Measurements from ENCODE around the gene GDPD4. TPM values are rescaled to one million over a fixed set of nuclear protein-coding genes. Genes with fewer than 3 reads are reported as not detected.

Gene GDPD4
- polyA plus RNA-seq, 2 of the 4 experiments (the other 2 are of a cell fraction): not detected

DNA sequence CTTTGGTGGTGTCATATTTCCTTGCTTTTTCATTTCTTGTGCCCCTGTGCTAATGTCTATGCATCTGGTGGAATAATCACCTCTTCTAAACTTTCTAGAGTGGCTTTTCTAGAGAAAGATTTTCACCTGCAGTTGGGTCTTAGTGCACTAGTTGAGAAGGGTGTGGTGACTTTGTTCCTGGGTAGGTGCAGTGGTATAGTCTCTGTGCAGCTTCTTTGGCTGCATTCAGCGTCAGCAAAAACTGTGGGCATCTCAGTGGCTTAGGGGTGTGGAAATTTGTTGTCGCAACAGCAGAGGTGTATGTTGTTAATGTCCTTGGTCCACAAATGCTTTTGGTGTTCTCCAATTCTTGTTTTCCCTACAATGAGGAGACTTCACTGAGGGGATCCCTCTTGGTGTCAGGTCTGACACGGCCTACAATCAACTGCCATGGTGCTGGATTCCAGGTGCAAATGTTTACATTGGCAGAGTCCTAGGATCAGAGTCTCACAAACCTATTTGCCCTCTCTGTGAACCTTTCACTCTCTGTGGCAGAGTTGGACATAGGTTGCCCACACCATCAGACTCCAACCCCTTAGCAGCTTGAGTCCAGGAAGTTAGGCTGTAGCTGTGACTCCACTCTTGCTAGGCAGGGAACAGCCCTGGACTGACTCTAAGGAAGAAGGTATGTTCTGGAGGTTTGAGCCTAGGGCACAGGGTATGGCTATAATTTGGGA is 48.8 kb downstream of the GDPD4 start:
- TF ChIP-seq EHF (CRISPR knock-in tag; IDR thresholded peaks at IDR 0.05): no peak
- TF ChIP-seq, protein P1, sequence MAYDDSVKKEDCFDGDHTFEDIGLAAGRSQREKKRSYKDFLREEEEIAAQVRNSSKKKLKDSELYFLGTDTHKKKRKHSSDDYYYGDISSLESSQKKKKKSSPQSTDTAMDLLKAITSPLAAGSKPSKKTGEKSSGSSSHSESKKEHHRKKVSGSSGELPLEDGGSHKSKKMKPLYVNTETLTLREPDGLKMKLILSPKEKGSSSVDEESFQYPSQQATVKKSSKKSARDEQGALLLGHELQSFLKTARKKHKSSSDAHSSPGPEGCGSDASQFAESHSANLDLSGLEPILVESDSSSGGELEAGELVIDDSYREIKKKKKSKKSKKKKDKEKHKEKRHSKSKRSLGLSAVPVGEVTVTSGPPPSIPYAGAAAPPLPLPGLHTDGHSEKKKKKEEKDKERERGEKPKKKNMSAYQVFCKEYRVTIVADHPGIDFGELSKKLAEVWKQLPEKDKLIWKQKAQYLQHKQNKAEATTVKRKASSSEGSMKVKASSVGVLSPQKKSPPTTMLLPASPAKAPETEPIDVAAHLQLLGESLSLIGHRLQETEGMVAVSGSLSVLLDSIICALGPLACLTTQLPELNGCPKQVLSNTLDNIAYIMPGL (CRISPR knock-in tag; IDR thresholded peaks at IDR 0.05; ENCODE audit: borderline replicate concordance): no peak
- no peak for TF ChIP-seq ELK1 (IDR thresholded peaks at IDR 0.05; ENCODE audit: low read depth, low read length)
- no peak for TF ChIP-seq MAX (IDR thresholded peaks at IDR 0.05)
- TF ChIP-seq FOSB (CRISPR knock-in tag; IDR thresholded peaks at IDR 0.05): no peak
- TF ChIP-seq MYC (IDR thresholded peaks at IDR 0.05; ENCODE audit: borderline replicate concordance, low read length): no peak
- 79% methylated on average over 3 of the region's 3 CpGs for WGBS (ENCODE audit: missing lambda C conversion rate)
- no peak overlapping the region for H3K27ac ChIP-seq
- ChIA-PET CTCF (no interaction called here), POLR2A (no interaction called here)
- no peak for DNase-seq (ENCODE audit: low read depth in 1 of 2, low spot score in 1 of 2)
- H3K9me3 ChIP-seq: no peaks in the 10 kb centered on the region
- FAIRE-seq: no peak
- H3K4me3 ChIP-seq: no peak overlapping the region
- no peak overlapping the region for H3K4me2 ChIP-seq
- H3K4me1 ChIP-seq: no peaks in the 10 kb centered on the region
- ATAC-seq: no peak

- TF ChIP-seq JUN (IDR thresholded peaks at IDR 0.05) (no peak), NFE2L2 (conservative IDR thresholded peaks at IDR 0.05; ENCODE audit: low read length) (no peak), RCOR1 (IDR thresholded peaks at IDR 0.05; ENCODE audit: low read depth, low read length) (no peak)
- Histone ChIP-seq H3K4me3 (no peak overlapping the region), H3K4me1 (no peaks in the 10 kb centered on the region), H3K9me3 (no peaks in the 10 kb centered on the region), H3K27ac (no peak overlapping the region), H3K4me2 (no peak overlapping the region)
- 79% methylated on average over 1 of the region's 1 CpG for WGBS (ENCODE audit: missing lambda C conversion rate)
- ATAC-seq (no peak), FAIRE-seq (no peak), DNase-seq (ENCODE audit: low read depth in 1 of 2, low spot score in 1 of 2) (no peak)
- ChIA-PET POLR2A (no interaction called here), CTCF (interaction anchor here (0.6 kb wide), 2 partner anchors 44 to 242 kb away, joined by 3 read pairs; no protein-coding TSS in a partner anchor)
Measured at GRCh38 chr11:77250881-77251640, 50.4 kb downstream of the GDPD4 start.

DNA sequence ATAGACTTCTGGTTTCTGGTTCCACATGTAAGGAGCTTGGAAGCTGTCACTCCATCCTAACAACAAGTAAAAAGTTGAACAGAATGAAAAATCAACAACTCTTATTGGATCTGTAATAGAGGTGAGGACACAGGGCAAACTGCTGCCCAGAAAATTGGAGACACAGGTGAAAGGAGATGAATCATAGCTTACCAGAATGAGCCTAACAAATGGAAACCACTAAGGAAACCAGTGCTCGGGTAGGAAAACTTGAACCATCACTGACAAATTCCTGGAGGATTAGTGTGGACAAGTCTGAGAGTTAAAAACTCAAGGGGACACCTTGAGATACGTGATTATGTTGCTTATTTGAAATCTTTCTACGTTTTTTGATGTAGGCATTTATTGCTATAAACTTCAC is 52.1 kb downstream of the GDPD4 start:
- WGBS (ENCODE audit: missing lambda C conversion rate): 50% methylated on average over 3 of the region's 3 CpGs
- Histone ChIP-seq H3K9me3 (no peaks in the 10 kb centered on the region), H3K27ac (no peak overlapping the region), H3K4me2 (no peak overlapping the region), H3K4me1 (peaks cover 4% of the 10 kb centered on the region), H3K4me3 (no peak overlapping the region)
- DNase-seq (ENCODE audit: low read depth in 1 of 2, low spot score in 1 of 2) (no peak), FAIRE-seq (no peak), ATAC-seq (no peak)
- CTCF ChIA-PET: interaction anchor here (0.6 to 1.1 kb wide), 3 partner anchors 16 to 177 kb away, joined by 3 to 4 read pairs (median 3); no protein-coding TSS in a partner anchor
- POLR2A ChIA-PET: no interaction called here
- TF ChIP-seq RAD21 (conservative IDR thresholded peaks at IDR 0.05 in 1 of 2, IDR thresholded peaks at IDR 0.05 in 1 of 2): no peak
- TF ChIP-seq, protein P2, sequence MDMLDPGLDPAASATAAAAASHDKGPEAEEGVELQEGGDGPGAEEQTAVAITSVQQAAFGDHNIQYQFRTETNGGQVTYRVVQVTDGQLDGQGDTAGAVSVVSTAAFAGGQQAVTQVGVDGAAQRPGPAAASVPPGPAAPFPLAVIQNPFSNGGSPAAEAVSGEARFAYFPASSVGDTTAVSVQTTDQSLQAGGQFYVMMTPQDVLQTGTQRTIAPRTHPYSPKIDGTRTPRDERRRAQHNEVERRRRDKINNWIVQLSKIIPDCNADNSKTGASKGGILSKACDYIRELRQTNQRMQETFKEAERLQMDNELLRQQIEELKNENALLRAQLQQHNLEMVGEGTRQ (IDR thresholded peaks at IDR 0.05): no peak
- no peak for TF ChIP-seq ZSCAN20 (CRISPR knock-in tag; IDR thresholded peaks at IDR 0.05)
- no peak for TF ChIP-seq ZNF302 (CRISPR knock-in tag; IDR thresholded peaks at IDR 0.05)
- no peak for TF ChIP-seq MAX (IDR thresholded peaks at IDR 0.05)
- TF ChIP-seq CHD2 (IDR thresholded peaks at IDR 0.05; ENCODE audit: low read length, partially characterized antibody): no peak
- no peak for TF ChIP-seq ESRRA (IDR thresholded peaks at IDR 0.05; ENCODE audit: borderline replicate concordance, low read length)
- no peak for TF ChIP-seq EHMT2 (IDR thresholded peaks at IDR 0.05; ENCODE audit: low read depth)
- TF ChIP-seq NPAS2 (CRISPR knock-in tag; IDR thresholded peaks at IDR 0.05; ENCODE audit: borderline replicate concordance): no peak
- TF ChIP-seq MAFK (IDR thresholded peaks at IDR 0.05; ENCODE audit: partially characterized antibody): no peak
- TF ChIP-seq HOXB13 (CRISPR knock-in tag; IDR thresholded peaks at IDR 0.05; ENCODE audit: low read depth): no peak
- no peak for TF ChIP-seq MYC (IDR thresholded peaks at IDR 0.05; ENCODE audit: borderline replicate concordance, low read length)
- no peak for TF ChIP-seq MAZ (IDR thresholded peaks at IDR 0.05; ENCODE audit: borderline replicate concordance, low read depth, low read length)
- no peak for TF ChIP-seq PHF8 (IDR thresholded peaks at IDR 0.05; ENCODE audit: borderline replicate concordance, low read depth)
- no peak for TF ChIP-seq CBX2 (IDR thresholded peaks at IDR 0.05; ENCODE audit: borderline replicate concordance, low read depth)
- TF ChIP-seq E2F6 (IDR thresholded peaks at IDR 0.05; ENCODE audit: borderline replicate concordance, low read depth): no peak
- no peak for TF ChIP-seq CBX8 (IDR thresholded peaks at IDR 0.05)
- TF ChIP-seq ELK1 (IDR thresholded peaks at IDR 0.05; ENCODE audit: low read depth, low read length): no peak
- TF ChIP-seq RARB (CRISPR knock-in tag; IDR thresholded peaks at IDR 0.05): no peak
